GM12878 (cell line): ENCODE results near the gene UTP14C. TPM values are rescaled to one million over a fixed set of nuclear protein-coding genes. Genes with fewer than 3 reads are reported as not detected.

Experiments
- ATAC-seq: fragments of 200-7000 bp; cut with Tn5 transposase; 3 replicates; pipeline ENCODE4 v1.9.1; 2020; ENCODE audit warnings: mild to moderate bottlenecking, moderate library complexity
- BruUV-seq: library from RNA; stranded (reverse); fragments of 400-500 nt; replicated peaks from 2 replicates; lab custom pipeline; 2021; lab: Mats Ljungman, UMichigan
- CTCF ChIA-PET: fragments of 300-600 bp; sonication (Branson Sonifier 250); formaldehyde crosslinking; extraction: SDS; loops from one replicate; lab custom pipeline; 2021; ENCODE audit warnings: inconsistent platforms; lab: Yijun Ruan, JAX
- POLR2A ChIA-PET: fragments of 350-600 bp; formaldehyde crosslinking; extraction: SDS; loops from one replicate; lab custom pipeline; 2021; ENCODE audit warnings: inconsistent platforms; lab: Charles Lee
- RAD21 ChIA-PET: fragments of 300-600 bp; sonication (Branson Sonifier 250); formaldehyde crosslinking; loops from one replicate; lab custom pipeline; 2023; ENCODE audit warnings: antibody characterized with exemption; ENCODE audit not compliant: unreplicated experiment; lab: Charles Lee
- SMC1A ChIA-PET: fragments of 300-600 bp; sonication (Branson Sonifier 250); formaldehyde crosslinking; loops from one replicate; lab custom pipeline; 2023; ENCODE audit not compliant: unreplicated experiment, uncharacterized antibody; lab: Charles Lee
- DNase-seq: peaks from one replicate; pipeline ENCODE4 v3.0.0-alpha.2; 2011; ENCODE audit warnings: low read depth, low spot score
- FAIRE-seq: peaks from 3 replicates; lab custom pipeline; 2011; peaks lifted over from hg19 to GRCh38; lab: Jason Lieb, UNC
- H2AFZ ChIP-seq: 2 replicates; pipeline ENCODE4 v1.6.0; 2011; ENCODE audit warnings: low read depth, low read length, control low read depth; ENCODE audit not compliant: control insufficient read depth
- H3K27ac ChIP-seq: 2 replicates; pipeline ENCODE4 v1.5.1; 2011; ENCODE audit warnings: control low read depth; ENCODE audit not compliant: control insufficient read depth, insufficient read depth
- H3K27me3 ChIP-seq, 2 experiments: replicated peaks in 1 of 2; 2 replicates each; pipeline versions ENCODE4 v1.6.0 to v1.6.1; 2011; ENCODE audit warnings: low read length in 1 of 2; ENCODE audit not compliant: control insufficient read depth in 2 of 2, insufficient read depth in 2 of 2
- H3K36me3 ChIP-seq, 2 experiments: 2 replicates each; pipeline ENCODE4 v1.5.1; 2011; ENCODE audit warnings: low read length in 1 of 2; ENCODE audit not compliant: control insufficient read depth in 2 of 2, insufficient read depth in 2 of 2
- H3K4me1 ChIP-seq: 2 replicates; pipeline ENCODE4 v1.6.1; 2011; ENCODE audit warnings: mild to moderate bottlenecking, low read length, moderate library complexity, mixed read lengths; ENCODE audit not compliant: control insufficient read depth, insufficient read depth
- H3K4me2 ChIP-seq: 2 replicates; pipeline ENCODE4 v1.6.0; 2011; ENCODE audit warnings: control low read depth; ENCODE audit not compliant: control insufficient read depth, insufficient read depth
- H3K4me3 ChIP-seq: fragments of 200-600 bp; sonication (generic); 2 replicates; pipeline ENCODE4 v1.5.1; 2016
- H3K79me2 ChIP-seq: 2 replicates; pipeline ENCODE4 v1.6.0; 2011; ENCODE audit warnings: low read length; ENCODE audit not compliant: control insufficient read depth, insufficient read depth
- H3K9ac ChIP-seq: 2 replicates; pipeline ENCODE4 v1.8.0; 2011; ENCODE audit warnings: low read length, control low read depth, mixed read lengths; ENCODE audit not compliant: control insufficient read depth, insufficient read depth
- H3K9me3 ChIP-seq: replicated peaks from 3 replicates; pipeline ENCODE4 v1.5.1; 2011; ENCODE audit warnings: mild to moderate bottlenecking, low read length; ENCODE audit not compliant: control insufficient read depth, insufficient read depth
- H4K20me1 ChIP-seq: 2 replicates; pipeline ENCODE4 v1.6.0; 2011; ENCODE audit not compliant: control insufficient read depth, insufficient read depth
- BHLHE40 ChIP-seq, 2 experiments: fragments of 450-650 bp in 1 of 2; IDR thresholded peaks; 2 replicates each; pipeline ENCODE4 v1.6.1; 2011 to 2017; ENCODE audit warnings: low read depth in 2 of 2, borderline replicate concordance in 1 of 2, improper control_type of control experiment in 1 of 2, low read length in 1 of 2, mild to moderate bottlenecking in 1 of 2
- CTCF ChIP-seq, 3 experiments: IDR thresholded peaks in 2 of 3; conservative IDR thresholded peaks in 1 of 3; 2 replicates each; pipeline ENCODE4 v1.5.1; 2011; ENCODE audit warnings: low read depth in 3 of 3, low read length in 3 of 3, mild to moderate bottlenecking in 3 of 3, control low read depth in 2 of 3, moderate library complexity in 2 of 3, inconsistent platforms in 1 of 3, mixed read lengths in 1 of 3; ENCODE audit not compliant: control insufficient read depth in 2 of 3, insufficient read depth in 1 of 3; ENCODE audit errors: extremely low read depth in 1 of 3
- NFYA ChIP-seq: IDR thresholded peaks from 2 replicates; pipeline ENCODE4 v1.6.1; 2011; ENCODE audit warnings: low read depth, mild to moderate bottlenecking, low read length, improper control_type of control experiment, borderline replicate concordance
- PAX5 ChIP-seq: IDR thresholded peaks from 2 replicates; pipeline ENCODE4 v1.6.1; 2011; ENCODE audit warnings: low read depth, low read length, borderline replicate concordance
- RAD21 ChIP-seq: IDR thresholded peaks from 2 replicates; pipeline ENCODE4 v1.6.1; 2011; ENCODE audit warnings: mild to moderate bottlenecking, low read depth, low read length, moderate library complexity; ENCODE audit not compliant: insufficient read depth
- RAD51 ChIP-seq: fragments of 450-650 bp; IDR thresholded peaks from 2 replicates; pipeline ENCODE4 v1.6.1; 2016; ENCODE audit warnings: moderate library complexity, mild to moderate bottlenecking, inconsistent platforms
- SMC3 ChIP-seq: IDR thresholded peaks from 2 replicates; pipeline ENCODE4 v1.6.1; 2011; ENCODE audit warnings: low read length, improper control_type of control experiment, borderline replicate concordance
- SPI1 ChIP-seq: IDR thresholded peaks from 2 replicates; pipeline ENCODE4 v1.6.1; 2011; ENCODE audit warnings: low read depth, mild to moderate bottlenecking, low read length, moderate library complexity, borderline replicate concordance; ENCODE audit not compliant: insufficient read depth
- WGBS: methylation state at CpG from one replicate; pipeline ENCODE4 v1.1.6; 2016; ENCODE audit warnings: low lambda C conversion rate; ENCODE audit not compliant: insufficient replicate concordance, insufficient coverage; ENCODE audit errors: missing lambda C conversion rate; 5-methylcytosine and 5-hydroxymethylcytosine counted together
- in situ Hi-C: fragments of 300-500 bp; cut with MboI; formaldehyde crosslinking; loops from 9 replicates; pipeline ENCODE4 v1.14.3; 2018; ENCODE audit warnings: mixed read lengths
- intact Hi-C: fragments of 100-400 bp; cut with micrococcal nuclease; formaldehyde crosslinking; loops from one replicate; pipeline ENCODE4 v1.14.2; 2022; ENCODE audit not compliant: unreplicated experiment
- polyA plus RNA-seq, 11 experiments: library from polyadenylated mRNA; depleted of rRNA in 4 of 11; unstranded in 6 of 11; stranded (reverse) in 5 of 11; fragments of >200 nt; fragmentation: Nextera tagmentation in 4 of 11; fragmentation: Illumina TruSeq in 1 of 11; extraction: Ambion mirVana in 4 of 11; extraction: Trizol in 1 of 11; gene quantifications; 1 replicate in 1 of 11; 2 replicates in 10 of 11; pipeline versions ENCODE4 v1.2.1 to v1.2.3, GENCODE V29; 2011 to 2016; ENCODE audit warnings: inconsistent platforms in 2 of 11, missing spikeins in 2 of 11, low read depth in 1 of 11
- total RNA-seq, 4 experiments: library from RNA; depleted of rRNA in 3 of 4; stranded (reverse); fragments of >200 nt in 3 of 4; fragmentation: Illumina TruSeq in 1 of 4; extraction: Trizol in 1 of 4; gene quantifications; 2 replicates each; pipeline versions ENCODE4 v1.2.1 to v1.2.3, GENCODE V29; 2013 to 2021

UTP14C gene
- total and polyA plus RNA-seq, 10 of the 15 experiments (the other 5 are each of a cell fraction or from before 2014, with no cell fraction given): 3.4 to 11.2 (median 6.0) TPM

DNA sequence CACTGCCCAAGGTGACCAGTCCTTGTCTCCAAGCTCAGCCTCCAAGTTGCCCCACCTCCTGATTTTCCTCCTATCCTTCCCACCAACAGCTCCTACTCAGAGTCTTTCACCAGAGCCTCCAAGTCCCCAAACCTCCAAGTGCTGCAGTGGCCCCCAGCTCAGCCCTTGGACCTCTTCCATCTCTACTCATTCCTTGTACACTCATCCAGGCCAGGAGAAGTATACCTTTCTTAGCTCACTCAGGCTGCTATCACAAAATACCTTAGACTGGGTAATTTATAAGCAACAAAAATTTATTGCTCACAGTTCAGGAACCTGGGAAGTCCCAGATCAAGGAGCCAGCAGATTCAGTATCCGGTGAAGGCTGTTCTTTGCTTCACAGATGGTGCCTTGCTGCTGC is 24.6 kb upstream of the UTP14C start:
- H3K4me3 ChIP-seq: no peak overlapping the region

GRCh38 chr13:52001120-52001731 is 23.3 kb upstream of the UTP14C start:
- FAIRE-seq (peak; percentile 87), DNase-seq (no peak), ATAC-seq (peak; percentile 92)
- TF ChIP-seq SPI1 (peak; percentile 62; the same call in 1 of the 2 replicates), SMC3 (peak; percentile 65; the same call in 1 of the 2 replicates), CTCF (IDR thresholded peaks at IDR 0.05 in 2 of 3, conservative IDR thresholded peaks at IDR 0.05 in 1 of 3; ENCODE audit: control insufficient read depth in 2 of 3, extremely low read depth in 1 of 3, insufficient read depth in 1 of 3, low read depth in 3 of 3, low read length in 3 of 3) (peak; percentile 68 to 72 (median 70)), RAD21 (peak; percentile 73), BHLHE40 (IDR thresholded peaks at IDR 0.05; ENCODE audit: borderline replicate concordance in 1 of 2, low read depth in 2 of 2, low read length in 1 of 2) (no peak), NFYA (no peak)
- intact Hi-C loops: loop anchor here (1.0 to 5.0 kb wide), 2 partner anchors 126 to 236 kb away; no protein-coding TSS in a partner anchor
- Histone ChIP-seq H3K79me2 (no peaks in the 10 kb centered on the region), H2AFZ (no peak overlapping the region), H3K4me3 (no peak overlapping the region), H3K27me3 (peaks cover 2 to 7% of the 10 kb centered on the region in 2 experiments; a peak in 3 of 4 replicates), H3K9me3 (no peaks in the 10 kb centered on the region), H3K4me1 (no peaks in the 10 kb centered on the region), H3K27ac (no peak overlapping the region), H3K9ac (no peak overlapping the region), H4K20me1 (no peaks in the 10 kb centered on the region), H3K36me3 (no peaks in the 10 kb centered on the region), H3K4me2 (no peak overlapping the region)
- CTCF ChIA-PET: interaction anchor here (0.5 to 5.5 kb wide), 22 partner anchors 9 to 1267 kb away, joined by 3 to 36 read pairs (median 4); no protein-coding TSS in a partner anchor
- 0% methylated on average over 3 of the region's 3 CpGs for WGBS
- POLR2A ChIA-PET: no interaction called here
- no TSS peak for BruUV-seq
- SMC1A ChIA-PET: interaction anchor here (1.4 to 2.4 kb wide), 3 partner anchors 57 to 126 kb away, joined by 3 to 6 read pairs (median 4); no protein-coding TSS in a partner anchor
- in situ Hi-C loops: no loop called here
- RAD21 ChIA-PET: no interaction called here

More for the DNA sequence above, 24.6 kb upstream of the UTP14C start:
- ATAC-seq (no peak), FAIRE-seq (no peak)
- SMC1A ChIA-PET: interaction anchor here (1.4 to 2.4 kb wide), 3 partner anchors 8 to 128 kb away, joined by 6 to 7 read pairs (median 6); no protein-coding TSS in a partner anchor
- Histone ChIP-seq H3K36me3 (no peaks in the 10 kb centered on the region), H3K4me2 (no peak overlapping the region), H3K9me3 (no peaks in the 10 kb centered on the region)
- 0% methylated on average over 1 of the region's 1 CpG for WGBS
- no TSS peak for BruUV-seq
- TF ChIP-seq RAD51 (no peak), PAX5 (no peak)
- TF ChIP-seq, all 136 proteins: peak for 0
- RAD21 ChIA-PET: interaction anchor here (1.1 to 2.1 kb wide), 2 partner anchors 104 to 128 kb away, joined by 3 to 6 read pairs; no protein-coding TSS in a partner anchor
- in situ Hi-C loops (no loop called here), intact Hi-C loops (loop anchor here (5.0 kb wide), 2 partner anchors 103 to 237 kb away; no protein-coding TSS in a partner anchor)
- H3K79me2 ChIP-seq: no peaks in the 10 kb centered on the region
- peaks cover 3 to 11% of the 10 kb centered on the region in 2 experiments; a peak in 3 of 4 replicates for H3K27me3 ChIP-seq
- H4K20me1 ChIP-seq: no peaks in the 10 kb centered on the region
- no peak overlapping the region for H3K9ac ChIP-seq
- no peak for DNase-seq
- POLR2A ChIA-PET: no interaction called here
- CTCF ChIA-PET: interaction anchor here (0.6 to 5.5 kb wide), 11 partner anchors 9 to 869 kb away, joined by 3 to 36 read pairs (median 4); partner anchors contain the start of gene VPS36
- H3K4me1 ChIP-seq: no peaks in the 10 kb centered on the region
- no peak overlapping the region for H3K27ac ChIP-seq
- no peak overlapping the region for H2AFZ ChIP-seq
